HepG2 (cell line): ENCODE data around the gene AFDN. TPM values are rescaled to one million over a fixed set of nuclear protein-coding genes. Genes with fewer than 3 reads are reported as not detected.

Source experiments
- ATRX ChIP-seq: sonication (generic); formaldehyde crosslinking; IDR thresholded peaks from 2 replicates; pipeline ENCODE4 v1.4.0; 2020; ENCODE audit warnings: missing genetic modification reagents, borderline replicate concordance
- FLYWCH1 ChIP-seq: sonication (generic); formaldehyde crosslinking; IDR thresholded peaks from 2 replicates; pipeline ENCODE4 v1.8.1; 2023; ENCODE audit warnings: mild to moderate bottlenecking, missing genetic modification reagents
- HMG20B ChIP-seq: conservative IDR thresholded peaks from 2 replicates; pipeline ENCODE4 v1.6.1; 2016; ENCODE audit warnings: missing genetic modification reagents, missing compliant biosample characterization
- KMT2A ChIP-seq: sonication (generic); formaldehyde crosslinking; IDR thresholded peaks from 2 replicates; pipeline ENCODE4 v1.4.0; 2020; ENCODE audit warnings: missing genetic modification reagents
- MXI1 ChIP-seq: IDR thresholded peaks from 3 replicates; pipeline ENCODE4 v1.6.1; 2012; ENCODE audit warnings: low read depth, low read length, inconsistent platforms, borderline replicate concordance
- NR3C1 ChIP-seq: sonication (generic); formaldehyde crosslinking; IDR thresholded peaks from 2 replicates; pipeline ENCODE4 v1.4.0; 2020; ENCODE audit warnings: missing genetic modification reagents
- RXRA ChIP-seq: sonication (generic); formaldehyde crosslinking; IDR thresholded peaks from 2 replicates; pipeline ENCODE4 v1.5.1; 2020; ENCODE audit warnings: missing genetic modification reagents
- SAP130 ChIP-seq: IDR thresholded peaks from 2 replicates; pipeline ENCODE4 v1.6.1; 2016; ENCODE audit warnings: low read depth
- SIX1 ChIP-seq: sonication (generic); formaldehyde crosslinking; IDR thresholded peaks from 2 replicates; pipeline ENCODE4 v1.4.0; 2020; ENCODE audit warnings: missing genetic modification reagents, borderline replicate concordance
- SMYD3 ChIP-seq: sonication (generic); formaldehyde crosslinking; IDR thresholded peaks from 2 replicates; pipeline ENCODE4 v1.8.1; 2023; ENCODE audit warnings: mild to moderate bottlenecking, missing genetic modification reagents
- TEAD2 ChIP-seq: sonication (generic); formaldehyde crosslinking; IDR thresholded peaks from 2 replicates; pipeline ENCODE4 v1.9.0; 2021; ENCODE audit warnings: missing genetic modification reagents
- ZC3H13 ChIP-seq: sonication (generic); formaldehyde crosslinking; IDR thresholded peaks from 2 replicates; pipeline ENCODE4 v1.8.1; 2023; ENCODE audit warnings: mild to moderate bottlenecking, missing genetic modification reagents, moderate library complexity
- ZFX ChIP-seq: sonication (generic); formaldehyde crosslinking; IDR thresholded peaks from 2 replicates; pipeline ENCODE4 v1.4.0; 2020; ENCODE audit warnings: mild to moderate bottlenecking, low read depth, missing genetic modification reagents, moderate library complexity
- ZMYM2 ChIP-seq: sonication (generic); formaldehyde crosslinking; IDR thresholded peaks from 2 replicates; pipeline ENCODE4 v1.8.0; 2022; ENCODE audit warnings: mild to moderate bottlenecking, missing genetic modification reagents
- ZNF33B ChIP-seq: sonication (generic); formaldehyde crosslinking; IDR thresholded peaks from 2 replicates; pipeline ENCODE4 v1.5.1; 2020; ENCODE audit warnings: mild to moderate bottlenecking, missing genetic modification reagents
- ZNF598 ChIP-seq: sonication (generic); formaldehyde crosslinking; IDR thresholded peaks from 2 replicates; pipeline ENCODE4 v1.5.1; 2020; ENCODE audit warnings: mild to moderate bottlenecking, missing genetic modification reagents, borderline replicate concordance
- ZNF616 ChIP-seq: sonication (generic); formaldehyde crosslinking; IDR thresholded peaks from 2 replicates; pipeline ENCODE4 v1.5.0; 2020; ENCODE audit warnings: low read depth, mild to moderate bottlenecking, missing genetic modification reagents
- ZNF746 ChIP-seq: sonication (generic); formaldehyde crosslinking; IDR thresholded peaks from 2 replicates; pipeline ENCODE4 v1.8.0; 2022; ENCODE audit warnings: mild to moderate bottlenecking, missing genetic modification reagents
- ZNF775 ChIP-seq: sonication (generic); formaldehyde crosslinking; IDR thresholded peaks from 2 replicates; pipeline ENCODE4 v1.4.0; 2020; ENCODE audit warnings: missing genetic modification reagents, mild to moderate bottlenecking, moderate library complexity, borderline replicate concordance
- ZNF782 ChIP-seq: sonication (generic); formaldehyde crosslinking; IDR thresholded peaks from 2 replicates; pipeline ENCODE4 v1.4.0; 2020; ENCODE audit warnings: missing genetic modification reagents, mild to moderate bottlenecking, borderline replicate concordance
- ZSCAN22 ChIP-seq: sonication (generic); formaldehyde crosslinking; IDR thresholded peaks from 2 replicates; pipeline ENCODE4 v1.4.0; 2020; ENCODE audit warnings: mild to moderate bottlenecking, missing genetic modification reagents
- ZSCAN30 ChIP-seq: sonication (generic); formaldehyde crosslinking; IDR thresholded peaks from 2 replicates; pipeline ENCODE4 v1.5.0; 2020; ENCODE audit warnings: mild to moderate bottlenecking, missing genetic modification reagents
- polyA plus RNA-seq, 8 experiments: library from polyadenylated mRNA; depleted of rRNA in 3 of 8; stranded (reverse) in 7 of 8; unstranded in 1 of 8; fragments of >200 nt; fragmentation: Illumina TruSeq in 4 of 8; extraction: Trizol in 4 of 8; gene quantifications; 2 replicates each; pipeline versions ENCODE4 v1.2.1 to v1.2.3, GENCODE V29; 2011 to 2016; ENCODE audit warnings: low read depth in 4 of 8, missing spikeins in 1 of 8, mixed read lengths in 1 of 8; ENCODE audit not compliant: insufficient read depth in 1 of 8
- total RNA-seq, 5 experiments: library from RNA; depleted of rRNA; stranded (reverse); fragments of >200 nt; fragmentation: Illumina TruSeq; extraction: Trizol; gene quantifications; 2 replicates each; pipeline ENCODE4 v1.2.3, GENCODE V29; 2016; ENCODE audit warnings: low read depth in 1 of 5
- TF ChIP-seq, protein P1 (sequence below): sonication (generic); formaldehyde crosslinking; IDR thresholded peaks from 2 replicates; pipeline ENCODE4 v1.4.0; 2020; ENCODE audit warnings: mild to moderate bottlenecking, missing genetic modification reagents
- TF ChIP-seq, protein P2 (sequence below): sonication (generic); formaldehyde crosslinking; IDR thresholded peaks from 2 replicates; pipeline ENCODE4 v1.5.0; 2020; ENCODE audit warnings: mild to moderate bottlenecking, missing genetic modification reagents, borderline replicate concordance
- TF ChIP-seq, protein P3 (sequence below): sonication (generic); formaldehyde crosslinking; IDR thresholded peaks from 2 replicates; pipeline ENCODE4 v1.5.1; 2020; ENCODE audit warnings: missing genetic modification reagents, mild to moderate bottlenecking, borderline replicate concordance
- TF ChIP-seq, protein P4 (sequence below): sonication (generic); formaldehyde crosslinking; IDR thresholded peaks from 2 replicates; pipeline ENCODE4 v1.8.0; 2022; ENCODE audit warnings: missing genetic modification reagents, mild to moderate bottlenecking, moderate library complexity, borderline replicate concordance

The AFDN gene
- total and polyA plus RNA-seq, 2 of the 13 experiments (the other 11 are each of a cell fraction or from before 2014, with no cell fraction given), result 136 to 151 TPM

DNA sequence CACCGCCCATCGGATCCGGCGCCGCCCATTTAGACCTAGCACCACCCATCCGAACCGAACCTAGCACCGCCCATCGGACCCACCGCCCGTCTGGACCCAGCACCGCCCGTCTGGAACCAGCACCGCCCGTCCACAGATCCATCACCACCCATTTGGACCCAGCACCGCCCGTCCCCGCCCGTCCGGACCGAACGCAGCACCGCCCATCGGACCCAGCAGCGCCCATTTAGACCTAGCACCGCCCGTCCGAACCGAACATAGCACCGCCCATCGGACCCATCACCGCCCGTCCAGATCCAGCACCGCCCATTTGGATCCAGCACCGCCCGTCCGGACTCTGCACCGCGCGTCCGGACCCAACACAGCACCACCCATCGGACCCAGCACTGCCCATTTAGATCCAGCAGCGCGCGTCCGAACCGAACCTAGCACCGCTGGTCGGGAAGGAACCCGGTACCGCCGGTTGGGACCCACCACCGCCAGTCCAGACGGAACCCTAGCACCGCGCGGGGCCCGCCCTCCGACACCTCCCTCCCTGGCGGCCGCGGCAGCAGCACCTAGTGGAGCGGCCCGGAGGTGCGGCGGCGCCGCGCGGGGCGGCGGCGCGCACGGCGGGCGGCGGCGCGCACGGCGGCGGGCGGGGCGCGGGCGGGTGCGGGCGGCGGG lies 348 bp upstream of the AFDN start (continued):
- TF ChIP-seq ZNF616 (CRISPR knock-in tag) (no peak), ZSCAN22 (CRISPR knock-in tag) (peak; percentile 68; the same call in 1 of the 2 replicates), ZC3H13 (CRISPR knock-in tag) (peak; percentile 98), NR3C1 (CRISPR knock-in tag) (no peak), TEAD2 (CRISPR knock-in tag) (no peak), SAP130 (CRISPR knock-in tag) (peak; percentile 72), ZNF598 (CRISPR knock-in tag) (peak; percentile 89; the same call in 1 of the 2 replicates), ZNF775 (CRISPR knock-in tag) (peak; percentile 37; the same call in 1 of the 2 replicates), SIX1 (CRISPR knock-in tag) (no peak), ZNF33B (CRISPR knock-in tag) (peak; percentile 92; the same call in 1 of the 2 replicates), ZNF782 (CRISPR knock-in tag) (peak; percentile 80), ZSCAN30 (no peak), KMT2A (CRISPR knock-in tag) (no peak), RXRA (CRISPR knock-in tag) (peak; percentile 57; the same call in 1 of the 2 replicates), HMG20B (CRISPR knock-in tag) (no peak), SMYD3 (CRISPR knock-in tag) (no peak), ZFX (CRISPR knock-in tag) (peak; percentile 58), ZMYM2 (CRISPR knock-in tag) (no peak), ZNF746 (CRISPR knock-in tag) (no peak), ATRX (no peak), FLYWCH1 (CRISPR knock-in tag) (no peak), MXI1 (0 out of 3 replicates have a peak, but pooled peaks have one; percentile 42)
- TF ChIP-seq, protein P1, sequence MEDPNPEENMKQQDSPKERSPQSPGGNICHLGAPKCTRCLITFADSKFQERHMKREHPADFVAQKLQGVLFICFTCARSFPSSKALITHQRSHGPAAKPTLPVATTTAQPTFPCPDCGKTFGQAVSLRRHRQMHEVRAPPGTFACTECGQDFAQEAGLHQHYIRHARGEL, result no peak
- TF ChIP-seq, protein P2, sequence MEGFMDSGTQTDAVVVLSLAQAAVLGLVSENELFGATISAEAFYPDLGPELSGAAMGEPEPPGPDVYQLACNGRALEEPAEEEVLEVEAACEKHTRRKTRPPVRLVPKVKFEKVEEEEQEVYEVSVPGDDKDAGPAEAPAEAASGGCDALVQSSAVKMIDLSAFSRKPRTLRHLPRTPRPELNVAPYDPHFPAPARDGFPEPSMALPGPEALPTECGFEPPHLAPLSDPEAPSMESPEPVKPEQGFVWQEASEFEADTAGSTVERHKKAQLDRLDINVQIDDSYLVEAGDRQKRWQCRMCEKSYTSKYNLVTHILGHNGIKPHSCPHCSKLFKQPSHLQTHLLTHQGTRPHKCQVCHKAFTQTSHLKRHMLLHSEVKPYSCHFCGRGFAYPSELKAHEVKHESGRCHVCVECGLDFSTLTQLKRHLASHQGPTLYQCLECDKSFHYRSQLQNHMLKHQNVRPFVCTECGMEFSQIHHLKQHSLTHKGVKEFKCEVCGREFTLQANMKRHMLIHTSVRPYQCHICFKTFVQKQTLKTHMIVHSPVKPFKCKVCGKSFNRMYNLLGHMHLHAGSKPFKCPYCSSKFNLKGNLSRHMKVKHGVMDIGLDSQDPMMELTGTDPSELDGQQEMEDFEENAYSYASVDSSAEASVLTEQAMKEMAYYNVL (CRISPR knock-in tag), result 0 out of 2 replicates have a peak, but pooled peaks have one; percentile 52
- TF ChIP-seq, protein P3, sequence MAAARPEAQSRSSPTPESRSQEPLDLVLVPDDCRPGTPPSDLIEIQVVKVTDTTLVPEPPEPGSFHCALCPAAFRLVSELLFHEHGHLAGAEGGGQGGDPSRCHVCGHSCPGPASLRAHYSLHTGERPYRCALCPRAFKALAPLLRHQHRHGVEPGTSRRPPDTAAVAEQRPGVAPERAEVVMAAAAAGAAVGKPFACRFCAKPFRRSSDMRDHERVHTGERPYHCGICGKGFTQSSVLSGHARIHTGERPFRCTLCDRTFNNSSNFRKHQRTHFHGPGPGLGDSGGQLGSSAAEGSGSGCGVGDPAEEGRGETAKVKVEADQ (CRISPR knock-in tag), result peak; percentile 79; the same call in 1 of the 2 replicates
- TF ChIP-seq, protein P4, sequence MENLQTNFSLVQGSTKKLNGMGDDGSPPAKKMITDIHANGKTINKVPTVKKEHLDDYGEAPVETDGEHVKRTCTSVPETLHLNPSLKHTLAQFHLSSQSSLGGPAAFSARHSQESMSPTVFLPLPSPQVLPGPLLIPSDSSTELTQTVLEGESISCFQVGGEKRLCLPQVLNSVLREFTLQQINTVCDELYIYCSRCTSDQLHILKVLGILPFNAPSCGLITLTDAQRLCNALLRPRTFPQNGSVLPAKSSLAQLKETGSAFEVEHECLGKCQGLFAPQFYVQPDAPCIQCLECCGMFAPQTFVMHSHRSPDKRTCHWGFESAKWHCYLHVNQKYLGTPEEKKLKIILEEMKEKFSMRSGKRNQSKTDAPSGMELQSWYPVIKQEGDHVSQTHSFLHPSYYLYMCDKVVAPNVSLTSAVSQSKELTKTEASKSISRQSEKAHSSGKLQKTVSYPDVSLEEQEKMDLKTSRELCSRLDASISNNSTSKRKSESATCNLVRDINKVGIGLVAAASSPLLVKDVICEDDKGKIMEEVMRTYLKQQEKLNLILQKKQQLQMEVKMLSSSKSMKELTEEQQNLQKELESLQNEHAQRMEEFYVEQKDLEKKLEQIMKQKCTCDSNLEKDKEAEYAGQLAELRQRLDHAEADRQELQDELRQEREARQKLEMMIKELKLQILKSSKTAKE (CRISPR knock-in tag), result peak; percentile 50; the same call in 1 of the 2 replicates
